ENCODE results near the gene GPR55. TPM values are rescaled to one million over a fixed set of nuclear protein-coding genes. Genes with fewer than 3 reads are reported as not detected.

Gene GPR55
- total RNA-seq, 1 experiment from 2014 or later = not detected

DNA sequence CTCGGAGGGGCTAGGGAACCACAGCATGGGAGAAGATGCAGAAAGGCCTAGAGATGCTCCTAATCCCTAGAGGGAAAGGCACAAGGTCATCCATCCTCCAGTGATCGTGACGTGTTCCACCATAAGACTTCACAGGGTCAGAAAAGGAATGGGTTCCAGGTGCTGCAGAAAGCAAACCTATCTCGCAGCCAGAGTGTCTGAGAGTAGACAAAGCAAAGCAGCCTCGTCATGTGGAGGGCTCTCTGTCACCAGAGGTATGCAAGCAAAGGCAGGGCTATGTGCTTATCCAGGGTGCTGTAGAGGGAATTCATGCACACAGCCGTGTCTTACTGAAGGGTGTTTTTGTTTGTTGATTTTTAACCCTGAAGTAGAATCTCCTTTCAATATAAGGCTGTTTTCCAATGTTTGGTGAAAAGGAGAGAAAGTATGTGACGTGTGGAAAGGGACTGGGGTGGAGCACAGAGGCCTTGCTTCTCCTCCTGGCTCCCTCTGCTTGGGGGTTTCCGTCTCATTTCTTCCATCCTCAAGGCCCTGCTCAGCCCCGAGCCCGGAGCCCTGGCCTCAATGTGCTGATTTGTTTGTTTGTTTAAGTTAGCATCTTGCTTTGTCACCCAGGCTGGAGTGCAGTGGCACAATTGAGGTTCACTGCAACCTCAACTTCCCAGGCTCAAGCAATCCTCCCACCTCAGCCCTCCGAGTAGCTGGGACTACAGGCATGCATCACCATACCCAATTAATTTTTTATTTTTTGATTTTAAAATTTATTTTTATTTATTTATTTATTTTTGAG, 3.0 kb downstream of the GPR55 start:
- ChIA-PET CTCF (no interaction called here), POLR2A (ENCODE audit: unreplicated experiment) (no interaction called here)
- no peak for DNase-seq
- Histone ChIP-seq H3K27ac (no peak overlapping the region), H3K79me2 (ENCODE audit: low read depth) (no peaks in the 10 kb centered on the region), H4K20me1 (ENCODE audit: insufficient read depth) (no peaks in the 10 kb centered on the region), H3K36me3 (ENCODE audit: low read depth) (no peaks in the 10 kb centered on the region), H3K4me2 (no peak overlapping the region), H3K4me1 (replicated peaks; ENCODE audit: insufficient read depth) (no peaks in the 10 kb centered on the region), H3K9me2 (ENCODE audit: insufficient read depth) (no peaks in the 10 kb centered on the region), H3F3A (ENCODE audit: insufficient read depth, low read depth) (no peaks in the 10 kb centered on the region), H3K9me3 (ENCODE audit: insufficient read depth, low read depth) (no peaks in the 10 kb centered on the region), H3K4me3 (no peak overlapping the region), H3K27me3 (ENCODE audit: insufficient read depth, low read depth) (peaks cover 8% of the 10 kb centered on the region; the same call in 1 of the 2 replicates), H2AFZ (no peak overlapping the region)
- intact Hi-C loops (cut with micrococcal nuclease; ENCODE audit: unreplicated experiment) = no loop called here
- TF ChIP-seq EZH2 (IDR thresholded peaks at IDR 0.05; ENCODE audit: low read depth) (no peak), CTCF (conservative IDR thresholded peaks at IDR 0.05) (no peak)
- BruUV-seq (replicated peaks) = no TSS peak

GRCh38 chr2:230920167-230920566, 4.9 kb downstream of the GPR55 start:
- Histone ChIP-seq H3K9me2 (ENCODE audit: insufficient read depth) (no peaks in the 10 kb centered on the region), H3K27ac (no peak overlapping the region), H3K4me3 (no peak overlapping the region), H3K27me3 (ENCODE audit: insufficient read depth, low read depth) (peaks cover 8% of the 10 kb centered on the region; the same call in 1 of the 2 replicates), H3K36me3 (ENCODE audit: low read depth) (no peaks in the 10 kb centered on the region), H3K4me2 (no peak overlapping the region), H2AFZ (no peak overlapping the region), H3K4me1 (replicated peaks; ENCODE audit: insufficient read depth) (no peaks in the 10 kb centered on the region), H4K20me1 (ENCODE audit: insufficient read depth) (no peaks in the 10 kb centered on the region), H3F3A (ENCODE audit: insufficient read depth, low read depth) (no peaks in the 10 kb centered on the region), H3K9me3 (ENCODE audit: insufficient read depth, low read depth) (no peaks in the 10 kb centered on the region), H3K79me2 (ENCODE audit: low read depth) (no peaks in the 10 kb centered on the region)
- intact Hi-C loops (cut with micrococcal nuclease; ENCODE audit: unreplicated experiment) = no loop called here
- no peak for DNase-seq
- no TSS peak for BruUV-seq (replicated peaks)
- TF ChIP-seq EZH2 (IDR thresholded peaks at IDR 0.05; ENCODE audit: low read depth) (no peak), CTCF (conservative IDR thresholded peaks at IDR 0.05) (no peak)
- POLR2A ChIA-PET (ENCODE audit: unreplicated experiment) = interaction anchor here (0.5 kb wide), 1 partner anchor 296 kb away, joined by 5 read pairs; no protein-coding TSS in a partner anchor
- CTCF ChIA-PET = interaction anchor here (0.7 kb wide), 1 partner anchor 941 kb away, joined by 3 read pairs; no protein-coding TSS in a partner anchor

DNA sequence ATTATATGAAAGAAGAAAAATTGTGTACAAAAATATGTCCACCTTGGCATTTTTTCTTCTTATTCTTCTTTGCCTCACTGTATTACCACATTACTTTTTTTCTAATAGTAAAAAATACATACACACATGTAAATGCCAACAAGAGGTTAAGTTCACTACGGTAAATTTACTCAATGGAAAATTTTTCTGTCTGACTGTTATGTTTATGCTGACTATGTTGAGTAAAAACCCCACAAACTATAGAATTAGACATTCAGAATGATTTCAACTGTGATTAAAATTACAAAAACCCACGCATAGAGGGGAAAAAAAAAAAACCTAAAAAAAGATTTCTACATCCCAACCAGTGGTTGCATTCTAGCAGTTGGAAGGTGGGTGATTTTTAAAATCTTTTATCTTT, 5.4 kb downstream of the GPR55 start:
- H3K9me3 ChIP-seq (ENCODE audit: insufficient read depth, low read depth) = no peaks in the 10 kb centered on the region
- no peaks in the 10 kb centered on the region for H3F3A ChIP-seq (ENCODE audit: insufficient read depth, low read depth)
- POLR2A ChIA-PET (ENCODE audit: unreplicated experiment) = no interaction called here
- H3K79me2 ChIP-seq (ENCODE audit: low read depth) = no peaks in the 10 kb centered on the region
- no peaks in the 10 kb centered on the region for H3K36me3 ChIP-seq (ENCODE audit: low read depth)
- no peaks in the 10 kb centered on the region for H3K9me2 ChIP-seq (ENCODE audit: insufficient read depth)
- no peak for DNase-seq
- TF ChIP-seq CTCF (conservative IDR thresholded peaks at IDR 0.05) (no peak), EZH2 (IDR thresholded peaks at IDR 0.05; ENCODE audit: low read depth) (no peak)
- H2AFZ ChIP-seq = no peak overlapping the region
- H3K4me3 ChIP-seq = no peak overlapping the region
- intact Hi-C loops (cut with micrococcal nuclease; ENCODE audit: unreplicated experiment) = no loop called here
- no peak overlapping the region for H3K27ac ChIP-seq
- H3K4me2 ChIP-seq = no peak overlapping the region
- no peaks in the 10 kb centered on the region for H4K20me1 ChIP-seq (ENCODE audit: insufficient read depth)
- no TSS peak for BruUV-seq (replicated peaks)
- CTCF ChIA-PET = interaction anchor here (0.7 kb wide), 1 partner anchor 941 kb away, joined by 3 read pairs; no protein-coding TSS in a partner anchor
- peaks cover 8% of the 10 kb centered on the region; the same call in 1 of the 2 replicates for H3K27me3 ChIP-seq (ENCODE audit: insufficient read depth, low read depth)
- H3K4me1 ChIP-seq (replicated peaks; ENCODE audit: insufficient read depth) = no peaks in the 10 kb centered on the region

All from PC-9 (cell line).